Measurements from ENCODE around the gene SNRPB.
"Not testable (repeated sequence)": the region's sequence is repeated elsewhere in the genome, so short reads cannot be mapped to it uniquely, and the experiment has no call there.

SNRPB gene

GRCh38 chr20:2470423-2471193 lies at the start of gene SNRPB:
Gene SNRPB (minus strand): TSS chr20:2470789. CDS start chr20:2470690, 99 bp downstream.
- peak within 1 kb of the TSS; percentile 87 for H3K4me3 ChIP-seq (ENCODE audit: low read length)
- no peak for TF ChIP-seq ZNF274 (IDR thresholded peaks at IDR 0.05; ENCODE audit: low read depth, low read length)

DNA sequence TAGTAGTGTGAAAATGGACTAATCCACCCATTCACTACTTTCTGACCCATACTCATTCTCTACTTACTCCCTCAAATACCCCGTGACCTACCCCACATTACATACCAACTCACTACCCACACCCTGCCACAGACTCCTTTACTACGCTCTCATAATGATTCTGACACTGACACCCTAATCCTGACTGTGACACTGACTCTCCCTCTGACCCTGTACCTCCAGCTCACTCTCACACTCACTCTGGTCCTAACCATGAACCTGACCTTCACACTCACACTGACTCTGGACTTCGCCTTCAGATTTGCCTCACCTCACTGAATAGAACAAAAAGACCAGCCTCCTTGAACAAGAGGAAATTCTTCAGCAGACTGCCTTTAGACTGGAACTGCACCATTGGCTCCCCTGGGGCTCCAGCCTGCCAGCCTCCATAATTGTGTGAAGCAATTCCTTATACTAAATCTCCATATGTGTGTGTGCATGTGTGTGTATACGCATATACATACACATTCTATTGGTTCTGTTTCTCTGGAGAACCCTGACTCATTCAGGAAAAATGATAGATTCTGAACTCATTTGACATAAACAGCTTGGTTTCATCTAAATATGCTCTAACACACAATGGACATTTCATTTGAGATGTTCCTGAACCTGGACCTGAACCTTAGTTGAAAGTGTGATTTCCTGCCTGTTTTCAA lies 48.7 kb upstream of the SNRPB start:
- no peak for TF ChIP-seq ZNF274 (IDR thresholded peaks at IDR 0.05; ENCODE audit: low read depth, low read length)
- H3K4me3 ChIP-seq (ENCODE audit: low read length) = no peak overlapping the region

GRCh38 chr20:2518558-2518957 lies 48.0 kb upstream of the SNRPB start:
- no peak overlapping the region for H3K4me3 ChIP-seq (ENCODE audit: low read length)
- no peak for TF ChIP-seq ZNF274 (IDR thresholded peaks at IDR 0.05; ENCODE audit: low read depth, low read length)

DNA sequence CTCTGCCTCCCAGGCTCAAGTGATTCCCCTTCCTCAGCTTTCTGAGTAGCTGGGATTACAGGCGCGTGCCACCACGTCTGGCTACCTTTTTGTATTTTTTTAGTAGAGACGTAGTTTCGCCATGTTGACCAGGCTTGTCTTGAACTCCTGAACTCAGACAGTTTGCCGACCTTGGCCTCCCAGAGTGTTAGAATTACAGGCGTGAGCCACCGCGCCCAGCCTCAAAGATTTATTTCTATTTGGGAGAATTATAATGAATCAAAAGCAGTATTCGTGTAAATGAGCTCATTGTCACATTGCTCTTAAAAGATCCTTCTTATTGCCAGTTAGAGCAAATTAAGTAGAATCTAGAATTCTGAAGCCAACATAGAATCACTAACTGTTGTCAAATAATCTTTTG lies 47.5 kb upstream of the SNRPB start:
- no peak overlapping the region for H3K4me3 ChIP-seq (ENCODE audit: low read length)
- no peak for TF ChIP-seq ZNF274 (IDR thresholded peaks at IDR 0.05; ENCODE audit: low read depth, low read length)

DNA sequence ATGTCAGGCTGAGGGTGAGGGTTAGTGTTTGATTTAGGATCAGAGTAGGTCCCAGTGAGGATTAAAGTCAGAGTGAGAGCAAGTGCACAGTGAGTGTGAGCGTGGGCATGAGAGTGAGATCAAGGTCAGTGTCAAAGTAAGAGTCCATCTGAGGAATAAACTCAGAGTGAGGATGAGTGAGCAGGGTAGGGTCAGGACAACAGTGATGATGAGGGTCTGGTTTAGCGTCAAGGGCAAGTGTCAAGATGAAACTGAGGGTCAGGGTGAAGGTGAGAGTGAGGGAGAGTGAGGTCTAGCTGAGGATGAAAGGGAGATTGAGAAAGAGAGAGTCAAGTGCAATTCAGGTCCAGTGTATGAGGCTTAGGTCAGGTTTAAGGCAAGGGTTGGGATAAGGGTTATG lies 45.8 kb upstream of the SNRPB start:
- no peak overlapping the region for H3K4me3 ChIP-seq (ENCODE audit: low read length)
- no peak for TF ChIP-seq ZNF274 (IDR thresholded peaks at IDR 0.05; ENCODE audit: low read depth, low read length)

DNA sequence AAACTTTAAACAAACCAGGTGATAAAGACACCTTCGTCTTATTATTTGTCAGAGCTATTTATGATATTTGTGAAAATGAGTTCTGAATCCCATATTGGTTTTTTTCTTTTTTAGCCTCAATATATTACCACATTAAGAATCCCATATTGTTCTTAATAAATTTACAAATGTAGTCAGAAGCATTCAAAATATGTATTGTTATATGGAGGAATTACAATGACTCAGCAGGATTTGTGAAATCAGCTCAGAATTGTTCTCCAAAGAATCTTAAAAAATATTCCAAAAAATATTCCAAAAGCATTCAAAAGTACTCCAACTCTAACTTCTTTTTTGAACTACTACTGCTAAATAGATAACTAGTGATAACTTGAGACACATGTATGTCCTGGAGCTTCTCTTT lies 44.6 kb upstream of the SNRPB start:
- H3K4me3 ChIP-seq (ENCODE audit: low read length) = no peak overlapping the region
- TF ChIP-seq ZNF274 (IDR thresholded peaks at IDR 0.05; ENCODE audit: low read depth, low read length) = no peak

DNA sequence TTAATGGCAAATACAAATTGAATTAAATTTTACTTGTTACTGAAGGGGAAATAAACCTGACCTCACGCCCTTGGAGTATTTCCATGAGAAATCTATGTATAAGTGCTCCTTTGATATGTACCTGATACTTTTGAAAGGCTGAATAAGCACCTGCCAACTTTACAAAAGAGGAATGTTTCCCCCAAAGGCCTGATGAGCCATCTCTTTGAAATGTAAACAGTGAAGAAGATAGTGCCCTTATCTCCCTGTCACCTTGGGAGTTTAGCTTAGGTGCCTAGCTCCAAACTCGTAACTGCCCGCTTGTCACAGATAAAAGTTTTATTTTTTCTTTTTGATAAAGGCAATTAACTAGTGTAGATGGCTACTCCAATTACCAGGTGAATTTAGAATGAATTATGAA lies 39.2 kb upstream of the SNRPB start:
- H3K4me3 ChIP-seq (ENCODE audit: low read length) = no peak overlapping the region
- no peak for TF ChIP-seq ZNF274 (IDR thresholded peaks at IDR 0.05; ENCODE audit: low read depth, low read length)

DNA sequence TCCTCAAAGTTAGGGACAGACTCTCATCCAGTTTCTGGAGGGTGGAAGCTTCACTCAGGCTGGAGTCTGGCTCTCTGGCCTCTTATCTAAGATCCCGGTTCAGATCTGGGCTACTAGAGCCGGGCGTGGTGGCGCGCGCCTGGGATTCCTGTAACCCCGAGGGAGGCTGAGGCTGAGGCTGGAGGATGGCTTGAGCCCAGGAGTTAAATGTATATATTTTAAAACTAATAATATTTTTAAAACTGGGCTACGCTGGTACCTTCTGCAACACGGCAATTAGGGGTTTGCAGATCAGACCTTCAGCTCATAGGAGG lies 38.8 kb upstream of the SNRPB start:
- no peak for TF ChIP-seq ZNF274 (IDR thresholded peaks at IDR 0.05; ENCODE audit: low read depth, low read length)

GRCh38 chr20:2508631-2509467 lies 38.3 kb upstream of the SNRPB start, which contains the start of gene ZNF343:
Gene ZNF343 (minus strand): TSS chr20:2508915. CDS start chr20:2493895, 15,020 bp downstream.
- peak within 1 kb of the TSS; percentile 72 for H3K4me3 ChIP-seq (ENCODE audit: low read length)
- no peak for TF ChIP-seq ZNF274 (IDR thresholded peaks at IDR 0.05; ENCODE audit: low read depth, low read length)

More for the DNA sequence above, 38.8 kb upstream of the SNRPB start:
- peak overlapping the region; percentile 72; the same call in 1 of the 2 replicates for H3K4me3 ChIP-seq (ENCODE audit: low read length)

DNA sequence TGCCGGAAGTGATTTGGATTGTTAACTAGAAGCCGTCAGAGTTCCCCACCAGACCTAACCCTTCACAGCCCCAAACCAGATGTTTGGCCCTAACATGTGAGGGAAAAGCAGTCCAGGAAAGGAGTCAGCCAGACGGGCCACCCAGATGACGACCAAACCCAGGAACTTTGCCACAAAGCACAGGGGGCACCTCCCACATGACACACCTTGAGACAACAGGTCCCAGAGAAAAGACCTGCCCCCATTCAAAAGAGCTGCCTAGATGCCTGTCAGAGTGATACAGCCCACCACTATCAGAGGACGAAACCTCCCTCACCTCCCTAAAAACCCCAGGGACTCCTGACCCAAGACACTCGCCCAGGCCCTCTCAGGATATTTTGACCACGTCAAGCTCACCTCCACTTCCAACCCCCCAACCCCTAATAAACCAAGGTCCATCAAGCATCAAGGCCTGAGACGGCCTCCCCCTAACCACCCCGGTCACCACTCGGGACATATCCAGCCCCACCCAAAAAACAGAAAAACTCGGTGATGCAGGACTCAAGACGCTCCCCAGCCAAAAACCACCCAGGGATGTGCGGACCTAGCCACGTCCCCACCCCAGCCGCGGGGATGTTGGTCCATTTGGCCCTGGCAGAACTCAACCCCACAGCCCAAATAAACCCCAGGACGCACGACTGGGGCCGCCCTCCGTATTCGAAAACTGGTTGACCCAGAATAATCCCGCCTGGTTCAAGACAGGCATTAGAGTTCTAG lies 37.5 kb upstream of the SNRPB start:
- peak overlapping the region; percentile 72 for H3K4me3 ChIP-seq (ENCODE audit: low read length)
- TF ChIP-seq ZNF274 (IDR thresholded peaks at IDR 0.05; ENCODE audit: low read depth, low read length) = no peak

- TF ChIP-seq ZNF274 (IDR thresholded peaks at IDR 0.05; ENCODE audit: low read depth, low read length) = no peak
- H3K4me3 ChIP-seq (ENCODE audit: low read length) = peak overlapping the region; percentile 72; the same call in 1 of the 2 replicates
These were observed 36.9 kb upstream of the SNRPB start for GRCh38 chr20:2507464-2507863.

GRCh38 chr20:2506426-2506825 lies 35.8 kb upstream of the SNRPB start:
- H3K4me3 ChIP-seq (ENCODE audit: low read length) = not testable (repeated sequence)

DNA sequence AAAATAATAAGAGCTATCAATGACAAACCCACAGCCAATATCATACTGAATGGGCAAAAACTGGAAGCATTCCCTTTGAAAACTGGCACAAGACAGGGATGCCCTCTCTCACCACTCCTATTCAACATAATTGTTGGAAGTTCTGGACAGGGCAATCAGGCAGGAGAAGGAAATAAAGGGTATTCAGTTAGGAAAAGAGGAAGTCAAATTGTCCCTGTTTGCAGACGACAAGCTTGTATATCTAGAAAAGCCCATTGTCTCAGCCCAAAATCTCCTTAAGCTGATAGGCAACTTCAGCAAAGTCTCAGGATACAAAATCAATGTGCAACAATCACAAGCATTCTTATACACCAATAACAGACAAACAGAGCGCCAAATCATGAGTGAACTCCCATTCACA lies 34.2 kb upstream of the SNRPB start:
- not testable (repeated sequence) for H3K4me3 ChIP-seq (ENCODE audit: low read length)

DNA sequence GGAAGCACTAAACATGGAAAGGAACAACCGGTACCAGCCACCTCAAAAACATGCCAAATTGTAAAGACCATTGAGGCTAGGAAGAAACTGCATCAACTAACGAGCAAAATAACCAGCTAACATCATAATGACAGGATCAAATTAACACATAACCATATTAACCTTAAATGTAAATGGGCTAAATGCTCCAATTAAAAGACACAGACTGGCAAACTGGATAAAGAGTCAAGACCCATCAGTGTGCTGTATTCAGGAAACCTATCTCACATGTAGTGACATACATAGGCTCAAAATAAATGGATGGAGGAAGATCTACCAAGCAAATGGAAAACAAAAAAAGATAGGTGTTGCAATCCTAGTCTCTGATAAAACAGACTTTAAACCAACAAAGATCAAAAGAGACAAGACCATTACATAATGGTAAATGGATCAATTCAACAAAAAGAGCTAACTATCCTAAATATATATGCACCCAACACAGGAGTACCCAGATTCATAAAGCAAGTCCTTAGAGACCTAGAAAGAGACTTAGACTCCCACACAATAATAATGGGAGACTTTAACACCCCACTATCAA lies 32.3 kb upstream of the SNRPB start:
- not testable (repeated sequence) for H3K4me3 ChIP-seq (ENCODE audit: low read length)

Measured in GM08714 (cell line).